ENCODE results near the gene MACROD2.
"Not testable (repeated sequence)": the region's sequence is repeated elsewhere in the genome, so short reads cannot be mapped to it uniquely, and the experiment has no call there.

MACROD2 gene

GRCh38 chr20:15075586-15075985 lies 1080.3 kb downstream of the MACROD2 start:
- DNase-seq = no peak

- no peak for DNase-seq
Observed at GRCh38 chr20:15076785-15077184, 1081.5 kb downstream of the MACROD2 start.

GRCh38 chr20:15077733-15078250 lies 1082.5 kb downstream of the MACROD2 start:
- no peak for DNase-seq

- DNase-seq = no peak
Observed at GRCh38 chr20:15079594-15080340, 1084.5 kb downstream of the MACROD2 start.

- no peak for DNase-seq
Observed at GRCh38 chr20:15081261-15081660, 1085.9 kb downstream of the MACROD2 start.

- DNase-seq = no peak
Observed at GRCh38 chr20:15091421-15092037, 1096.2 kb downstream of the MACROD2 start.

GRCh38 chr20:15098351-15098750 lies 1103.0 kb downstream of the MACROD2 start:
- DNase-seq = no peak

- DNase-seq = no peak
Observed at GRCh38 chr20:15099130-15099529, 1103.8 kb downstream of the MACROD2 start.

GRCh38 chr20:15100506-15101160 lies 1105.3 kb downstream of the MACROD2 start:
- DNase-seq = no peak

GRCh38 chr20:15107931-15108330 lies 1112.6 kb downstream of the MACROD2 start:
- DNase-seq = no peak

- no peak for DNase-seq
Observed at GRCh38 chr20:15109494-15109893, 1114.2 kb downstream of the MACROD2 start.

- no peak for DNase-seq
Observed at GRCh38 chr20:15111654-15112053, 1116.3 kb downstream of the MACROD2 start.

- DNase-seq = no peak
Observed at GRCh38 chr20:15113144-15113773, 1117.9 kb downstream of the MACROD2 start.

- no peak for DNase-seq
Observed at GRCh38 chr20:15119852-15120487, 1124.7 kb downstream of the MACROD2 start.

- DNase-seq = no peak
Observed at GRCh38 chr20:15122613-15123012, 1127.3 kb downstream of the MACROD2 start.

- DNase-seq = no peak
Observed at GRCh38 chr20:15131176-15131575, 1135.9 kb downstream of the MACROD2 start.

GRCh38 chr20:15138548-15139126 lies 1143.3 kb downstream of the MACROD2 start:
- no peak for DNase-seq

GRCh38 chr20:15139522-15139921 lies 1144.2 kb downstream of the MACROD2 start:
- DNase-seq = no peak

GRCh38 chr20:15140286-15140685 lies 1145.0 kb downstream of the MACROD2 start:
- no peak for DNase-seq

GRCh38 chr20:15140940-15141339 lies 1145.6 kb downstream of the MACROD2 start:
- DNase-seq = not testable (repeated sequence)

- DNase-seq = no peak
Observed at GRCh38 chr20:15141861-15142260, 1146.5 kb downstream of the MACROD2 start.

- DNase-seq = no peak
Observed at GRCh38 chr20:15143478-15143877, 1148.2 kb downstream of the MACROD2 start.

Measured in activated CD4-positive, alpha-beta T cell treated with anti-CD3 and anti-CD28 coated beads for 1 hour (primary cell).